ENCODE data around the gene STIMATE. TPM values are rescaled to one million over a fixed set of nuclear protein-coding genes. Genes with fewer than 3 reads are reported as not detected.

The STIMATE gene
- total RNA-seq, 1 donor from 2014 or later, result 17.5 TPM

GRCh38 chr3:52822363-52822762, 75.0 kb downstream of the STIMATE start:
- intact Hi-C loops (cut with micrococcal nuclease), result no loop called here

GRCh38 chr3:52820736-52821135, 76.6 kb downstream of the STIMATE start:
- intact Hi-C loops (cut with micrococcal nuclease), result no loop called here

GRCh38 chr3:52819936-52820335, 77.4 kb downstream of the STIMATE start:
- intact Hi-C loops (cut with micrococcal nuclease), result no loop called here

- intact Hi-C loops (cut with micrococcal nuclease), result no loop called here
Measured at GRCh38 chr3:52817860-52818259, 79.5 kb downstream of the STIMATE start.

- intact Hi-C loops (cut with micrococcal nuclease), result no loop called here
Measured at GRCh38 chr3:52817221-52817620, 80.1 kb downstream of the STIMATE start.

- intact Hi-C loops (cut with micrococcal nuclease), result no loop called here
Measured at GRCh38 chr3:52816654-52817053, 80.7 kb downstream of the STIMATE start.

GRCh38 chr3:52816199-52816598, 81.1 kb downstream of the STIMATE start:
- intact Hi-C loops (cut with micrococcal nuclease), result no loop called here

GRCh38 chr3:52813810-52814209, 83.5 kb downstream of the STIMATE start:
- intact Hi-C loops (cut with micrococcal nuclease), result no loop called here

- intact Hi-C loops (cut with micrococcal nuclease), result no loop called here
Measured at GRCh38 chr3:52811452-52812011, 85.8 kb downstream of the STIMATE start.

- intact Hi-C loops (cut with micrococcal nuclease), result no loop called here
Measured at GRCh38 chr3:52810923-52811322, 86.4 kb downstream of the STIMATE start.

- intact Hi-C loops (cut with micrococcal nuclease), result no loop called here
Measured at GRCh38 chr3:52809662-52810377, 87.5 kb downstream of the STIMATE start.

- intact Hi-C loops (cut with micrococcal nuclease), result no loop called here
Measured at GRCh38 chr3:52809149-52809548, 88.2 kb downstream of the STIMATE start.

GRCh38 chr3:52805270-52806039, 91.9 kb downstream of the STIMATE start:
- intact Hi-C loops (cut with micrococcal nuclease), result no loop called here

- intact Hi-C loops (cut with micrococcal nuclease), result no loop called here
Measured at GRCh38 chr3:52801839-52802238, 95.5 kb downstream of the STIMATE start.

- intact Hi-C loops (cut with micrococcal nuclease), result no loop called here
Measured at GRCh38 chr3:52800079-52800478, 97.3 kb downstream of the STIMATE start.

- intact Hi-C loops (cut with micrococcal nuclease), result no loop called here
Measured at GRCh38 chr3:52798978-52799476, 98.3 kb downstream of the STIMATE start.

- intact Hi-C loops (cut with micrococcal nuclease), result no loop called here
Measured at GRCh38 chr3:52798376-52798977, 98.9 kb downstream of the STIMATE start.

GRCh38 chr3:52796411-52796810, 100.9 kb downstream of the STIMATE start:
- intact Hi-C loops (cut with micrococcal nuclease), result no loop called here

GRCh38 chr3:52795298-52795900, 101.9 kb downstream of the STIMATE start:
- intact Hi-C loops (cut with micrococcal nuclease), result no loop called here

- intact Hi-C loops (cut with micrococcal nuclease), result no loop called here
Measured at GRCh38 chr3:52794612-52795099, 102.7 kb downstream of the STIMATE start, which contains the start of gene ITIH3. Gene ITIH3 (plus strand): TSS chr3:52794796. CDS start chr3:52794804, 8 bp downstream.
